Activated naive CD8-positive, alpha-beta T cell (primary cell): ENCODE data around the gene LY6G5B.
A peak's percentile ranks its signal among the peaks of the same experiment; 100 is the strongest.

ENCODE experiments used
- H3K27ac Mint-ChIP-seq: one replicate; pipeline ENCODE4 v1.8.0; 2021; ENCODE audit warnings: mixed read lengths
- H3K27me3 Mint-ChIP-seq: one replicate; pipeline ENCODE4 v1.8.0; 2021; ENCODE audit warnings: mixed read lengths
- H3K36me3 Mint-ChIP-seq: one replicate; pipeline ENCODE4 v1.8.0; 2021; ENCODE audit warnings: mixed read lengths
- H3K4me1 Mint-ChIP-seq: one replicate; pipeline ENCODE4 v1.8.0; 2021; ENCODE audit warnings: low read depth, mixed read lengths
- H3K4me3 Mint-ChIP-seq: one replicate; pipeline ENCODE4 v1.8.0; 2021; ENCODE audit warnings: mild to moderate bottlenecking, mixed read lengths
- H3K9me3 Mint-ChIP-seq: one replicate; pipeline ENCODE4 v1.8.0; 2021; ENCODE audit warnings: low read depth, mixed read lengths

The LY6G5B gene

DNA sequence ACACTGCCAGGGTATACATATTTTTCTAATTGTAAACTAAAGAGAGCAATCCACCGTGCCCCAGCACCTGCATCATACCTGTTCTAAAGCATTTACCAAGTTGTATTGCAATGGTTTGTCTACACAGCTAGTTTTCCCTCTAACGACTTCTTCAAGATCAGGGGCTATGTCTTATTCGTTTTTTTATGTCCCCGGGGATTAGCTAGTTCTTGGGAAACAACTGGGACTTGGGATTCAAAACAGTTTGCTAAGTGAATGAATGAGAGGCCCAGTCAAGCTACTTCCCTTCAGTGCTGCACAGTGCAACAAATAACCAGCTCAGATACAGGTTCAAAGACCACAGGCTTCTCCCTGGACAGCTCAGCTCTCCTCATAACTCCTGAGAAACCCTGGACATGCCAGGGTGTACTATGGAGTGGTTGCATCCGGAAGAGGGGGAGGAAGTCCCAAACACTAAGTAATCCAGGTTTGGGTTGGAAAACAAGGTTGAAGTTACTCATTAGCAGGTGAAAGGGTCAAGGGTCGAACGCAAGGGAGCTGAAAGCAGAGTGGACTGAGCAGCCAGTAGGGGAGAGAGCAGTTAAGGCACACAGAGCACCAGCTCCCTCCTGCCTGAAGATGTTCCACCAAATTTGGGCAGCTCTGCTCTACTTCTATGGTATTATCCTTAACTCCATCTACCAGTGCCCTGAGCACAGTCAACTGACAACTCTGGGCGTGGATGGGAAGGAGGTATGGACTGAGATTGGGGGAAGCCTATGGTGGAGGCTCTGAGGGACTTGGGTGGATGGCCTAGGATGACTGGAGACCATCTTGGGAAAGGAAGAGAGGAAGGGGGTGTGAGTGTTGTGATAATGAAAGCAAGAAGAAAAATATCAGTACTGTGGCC, 14.2 kb upstream of the LY6G5B start, which contains the start of gene APOM:
Gene APOM (plus strand): TSS at position 546 of the 889 bp plus-strand sequence. CDS start 73 bp downstream, at position 619.
- H3K27ac Mint-ChIP-seq, result peak within 1 kb of the TSS; percentile 85
- H3K4me3 Mint-ChIP-seq, result peak within 1 kb of the TSS; percentile 2
- H3K36me3 Mint-ChIP-seq, result peaks cover 7% of the 10 kb centered on the region
- H3K27me3 Mint-ChIP-seq, result no peaks in the 10 kb centered on the region
- peaks cover 60% of the 10 kb centered on the region for H3K4me1 Mint-ChIP-seq
- H3K9me3 Mint-ChIP-seq, result no peaks in the 10 kb centered on the region

GRCh38 chr6:31657406-31658157, 12.2 kb upstream of the LY6G5B start:
- Mint-ChIP-seq H3K27ac (peak overlapping the region; percentile 72), H3K4me3 (peak overlapping the region; percentile 94), H3K36me3 (peaks cover 6% of the 10 kb centered on the region), H3K9me3 (no peaks in the 10 kb centered on the region), H3K27me3 (no peaks in the 10 kb centered on the region), H3K4me1 (peaks cover 59% of the 10 kb centered on the region)

DNA sequence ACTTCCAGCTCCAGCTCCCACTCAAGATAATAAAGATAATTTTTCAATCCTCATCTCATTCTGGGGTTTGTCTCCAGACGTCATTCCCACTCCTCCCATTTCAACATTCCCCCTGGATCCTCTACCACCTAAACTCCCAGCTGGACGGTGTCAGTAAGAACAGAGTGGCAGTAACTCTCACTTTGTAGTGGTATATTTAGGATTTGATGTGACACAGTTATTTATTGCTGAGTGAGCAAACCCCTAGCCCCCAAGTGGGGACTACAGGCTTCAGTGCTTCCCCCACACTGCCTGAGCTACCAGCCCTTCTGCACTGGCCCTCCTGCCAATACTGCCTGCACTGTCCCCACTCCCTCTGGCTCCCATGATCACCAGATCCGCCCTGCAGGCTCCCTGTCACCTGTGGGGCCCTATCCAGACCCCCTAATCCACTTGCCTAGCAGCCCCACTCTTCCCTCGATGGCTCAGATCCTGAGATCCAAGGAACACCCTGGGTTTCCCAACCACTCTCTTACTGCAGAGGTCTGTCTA, 11.6 kb upstream of the LY6G5B start:
- H3K4me3 Mint-ChIP-seq, result peak overlapping the region; percentile 94
- H3K36me3 Mint-ChIP-seq, result peaks cover 8% of the 10 kb centered on the region
- H3K4me1 Mint-ChIP-seq, result peaks cover 59% of the 10 kb centered on the region
- peak overlapping the region; percentile 72 for H3K27ac Mint-ChIP-seq
- no peaks in the 10 kb centered on the region for H3K27me3 Mint-ChIP-seq
- H3K9me3 Mint-ChIP-seq, result no peaks in the 10 kb centered on the region

DNA sequence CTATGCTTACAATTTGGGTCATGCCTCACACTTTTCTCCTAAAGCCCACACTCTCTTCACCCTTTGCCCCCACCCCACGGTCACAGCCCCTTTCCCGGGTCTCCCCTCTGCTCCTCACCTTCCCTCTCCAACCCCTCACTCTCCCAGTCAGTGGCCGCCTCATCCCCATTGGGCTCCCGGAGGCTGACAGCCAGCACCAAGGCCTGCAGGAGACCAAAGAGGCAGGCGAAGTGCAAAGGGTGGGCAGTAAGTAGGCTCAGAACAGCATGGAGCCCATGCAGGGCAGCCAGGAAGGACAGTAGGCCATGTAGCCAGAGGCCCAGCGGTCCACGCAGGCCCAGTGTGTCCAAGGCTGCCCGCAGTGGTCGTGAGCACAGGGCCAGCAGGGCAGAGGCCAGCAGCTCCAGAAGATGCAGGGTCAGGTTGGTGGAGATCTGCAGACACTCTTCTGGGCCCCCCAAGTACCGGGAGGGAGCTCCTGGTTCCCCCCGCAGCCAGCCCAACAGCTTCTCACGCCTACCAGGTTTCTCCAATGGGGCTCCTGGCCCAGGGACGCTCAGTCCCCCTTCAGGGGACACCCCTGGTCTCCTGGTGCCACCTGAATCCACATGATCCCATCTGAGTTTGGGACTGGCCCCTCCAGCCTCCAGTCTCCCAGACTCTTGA, 10.7 kb upstream of the LY6G5B start:
- Mint-ChIP-seq H3K4me3 (peak overlapping the region; percentile 94), H3K4me1 (peaks cover 66% of the 10 kb centered on the region), H3K9me3 (no peaks in the 10 kb centered on the region), H3K36me3 (peaks cover 14% of the 10 kb centered on the region), H3K27ac (peak overlapping the region; percentile 93), H3K27me3 (no peaks in the 10 kb centered on the region)

DNA sequence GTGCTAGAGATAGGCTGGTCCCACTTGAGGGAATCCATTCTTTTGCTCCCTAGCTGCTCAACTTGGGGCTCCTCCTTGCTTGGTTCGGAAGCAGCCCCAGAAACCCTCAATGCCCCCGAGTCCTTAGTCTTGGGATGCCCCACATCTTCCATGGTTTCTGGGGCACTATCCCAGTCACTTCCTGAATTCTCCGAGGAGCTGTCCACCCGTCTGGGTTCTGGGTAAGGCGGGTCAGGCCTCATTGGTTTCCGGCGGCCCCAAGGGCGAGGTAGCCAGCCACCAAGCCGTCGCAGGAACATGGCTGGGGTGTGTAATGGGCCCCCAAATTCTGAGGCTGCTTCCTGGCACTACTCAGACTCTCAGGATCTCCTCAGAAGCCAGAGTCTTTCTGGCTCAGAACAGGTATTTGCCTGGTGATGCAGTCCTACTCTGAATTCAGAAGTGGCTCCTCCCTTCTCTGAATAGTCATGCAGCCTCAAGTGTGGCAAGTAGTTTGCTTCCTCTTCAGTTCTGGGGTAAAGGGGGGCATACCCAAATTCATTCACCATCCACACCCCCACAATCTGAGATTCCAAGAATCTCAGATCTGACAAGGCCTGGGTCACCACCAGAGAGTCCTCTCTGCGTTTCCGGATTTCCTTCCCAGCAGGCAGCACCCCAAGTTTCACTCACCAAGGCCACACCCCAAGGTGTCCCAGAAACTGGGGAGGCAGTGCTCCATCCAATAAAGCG, 10.0 kb upstream of the LY6G5B start:
- Mint-ChIP-seq H3K4me3 (peak overlapping the region; percentile 94), H3K36me3 (peaks cover 17% of the 10 kb centered on the region), H3K4me1 (peaks cover 73% of the 10 kb centered on the region), H3K27ac (peak overlapping the region; percentile 93), H3K9me3 (no peaks in the 10 kb centered on the region), H3K27me3 (no peaks in the 10 kb centered on the region)

DNA sequence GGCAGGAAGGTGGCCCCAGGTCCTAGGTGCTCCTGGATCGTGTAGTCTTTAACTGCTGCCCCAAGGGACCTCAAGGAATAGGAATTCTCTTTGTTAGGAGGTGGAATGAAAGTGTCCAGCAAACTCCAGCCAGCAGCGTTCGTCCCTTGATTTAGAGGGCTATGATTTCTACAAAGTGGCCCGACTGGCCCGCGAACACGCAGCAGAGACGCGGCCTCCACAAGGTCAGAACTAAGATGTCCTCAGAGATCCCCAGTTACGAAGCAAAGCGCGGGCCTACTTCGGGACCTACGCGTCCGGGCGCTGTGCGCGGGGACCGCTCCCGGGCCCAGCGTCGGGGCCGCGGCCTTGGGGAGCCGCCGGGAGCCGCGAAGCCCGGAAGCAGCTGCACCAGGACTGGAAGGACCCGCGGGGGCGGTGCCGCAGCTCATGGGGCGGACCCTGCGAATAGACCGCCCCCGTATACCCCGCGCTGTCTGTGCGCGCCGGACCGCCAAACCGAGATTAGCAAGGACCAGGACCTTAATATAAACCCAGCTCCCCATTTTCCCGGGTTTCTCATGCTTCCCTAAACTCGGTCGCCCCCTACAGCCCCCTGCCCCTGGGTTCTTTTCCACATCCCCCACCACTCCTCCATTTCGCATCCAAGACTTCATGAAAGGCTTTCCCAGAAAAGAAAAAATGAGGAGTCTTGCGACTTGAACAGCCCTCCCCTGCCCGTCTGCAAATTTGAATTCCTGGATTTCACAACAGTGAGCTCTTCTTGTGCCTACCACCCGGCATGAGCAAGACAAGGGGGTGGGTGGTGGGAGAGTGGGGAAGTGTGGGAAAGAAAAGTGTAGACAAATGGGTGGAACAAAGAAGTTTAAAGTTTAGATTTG, 9.2 kb upstream of the LY6G5B start, which contains the start of gene C6orf47:
Gene C6orf47 (minus strand): TSS at position 398 of the 881 bp plus-strand sequence. CDS start 831 bp downstream, outside the sequence.
- no peaks in the 10 kb centered on the region for H3K27me3 Mint-ChIP-seq
- no peaks in the 10 kb centered on the region for H3K9me3 Mint-ChIP-seq
- H3K4me1 Mint-ChIP-seq, result peaks cover 71% of the 10 kb centered on the region
- H3K27ac Mint-ChIP-seq, result peak within 1 kb of the TSS; percentile 93
- peak within 1 kb of the TSS; percentile 94 for H3K4me3 Mint-ChIP-seq
- H3K36me3 Mint-ChIP-seq, result peaks cover 17% of the 10 kb centered on the region

DNA sequence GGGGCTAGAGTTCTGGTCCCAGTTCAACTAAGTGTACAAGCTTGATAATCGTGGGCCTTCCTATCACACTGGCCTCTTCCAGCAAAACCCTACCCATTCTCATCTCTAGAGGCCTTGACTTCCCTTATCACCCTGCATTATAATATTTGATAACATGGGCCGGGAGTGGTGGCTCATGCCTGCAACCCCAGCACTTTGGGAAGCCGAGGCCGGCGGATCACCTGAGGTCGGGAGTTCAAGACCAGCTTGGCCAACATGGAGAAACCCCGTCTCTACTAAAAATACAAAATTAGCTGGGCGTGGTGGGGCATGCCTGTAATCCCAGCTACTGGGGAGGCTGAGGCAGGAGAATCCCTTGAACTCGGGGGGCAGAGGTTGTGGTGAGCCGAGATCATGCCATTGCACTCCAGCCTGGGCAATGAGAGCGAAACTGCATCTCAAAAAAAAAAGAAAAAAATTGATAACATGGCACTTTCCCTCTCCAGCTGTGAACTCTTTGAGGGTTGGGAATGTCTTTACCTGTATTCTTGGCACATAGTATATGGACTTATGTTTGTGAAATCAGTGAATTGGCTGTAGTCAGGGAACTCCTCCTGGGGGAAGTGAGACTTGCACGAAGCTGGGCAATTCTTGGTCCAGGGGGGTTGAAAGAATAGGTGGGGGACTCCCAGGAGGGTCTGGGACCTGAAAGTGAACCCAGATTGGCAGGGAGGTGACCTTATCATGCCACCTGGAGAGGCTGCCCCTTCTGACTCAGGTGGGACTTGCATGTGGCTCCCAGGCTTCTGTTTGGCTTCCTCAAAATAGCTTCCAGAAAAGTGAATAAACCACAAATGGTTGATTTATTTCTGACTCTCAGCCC, 8.3 kb upstream of the LY6G5B start:
- Mint-ChIP-seq H3K9me3 (no peaks in the 10 kb centered on the region), H3K27me3 (no peaks in the 10 kb centered on the region), H3K27ac (peak overlapping the region; percentile 64), H3K4me3 (peak overlapping the region; percentile 94), H3K4me1 (peaks cover 71% of the 10 kb centered on the region), H3K36me3 (peaks cover 17% of the 10 kb centered on the region)

DNA sequence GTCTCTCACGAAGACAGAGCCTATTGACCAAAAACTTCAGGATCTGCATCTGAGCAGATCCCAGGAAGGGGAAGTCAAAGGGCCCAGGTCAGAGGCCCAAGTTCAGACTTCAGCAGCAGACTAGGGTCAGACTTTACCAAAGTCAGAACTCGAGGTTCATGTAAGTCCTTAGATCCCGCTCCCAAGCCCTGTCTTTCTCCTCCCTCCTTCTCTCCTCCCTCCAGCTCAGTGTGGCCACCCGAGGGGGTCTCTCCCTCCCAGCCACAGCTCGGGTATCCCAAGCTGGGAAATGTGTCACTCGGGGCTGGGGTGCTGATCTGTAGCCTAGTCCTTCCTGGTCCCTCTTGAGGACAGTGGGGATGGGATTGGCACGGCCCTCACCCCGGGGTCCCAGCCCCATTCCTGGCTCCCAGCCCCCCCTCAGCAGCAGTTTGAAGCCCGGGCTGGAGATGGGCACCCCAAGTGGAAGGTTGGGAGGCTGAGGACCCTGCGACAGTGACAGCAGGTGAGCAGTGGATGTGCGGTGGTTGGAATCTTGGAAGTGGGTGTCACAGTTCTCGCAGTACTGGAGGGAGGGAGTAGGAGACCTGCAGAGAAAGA, 7.6 kb upstream of the LY6G5B start:
- Mint-ChIP-seq H3K27ac (peak overlapping the region; percentile 58), H3K4me1 (peaks cover 73% of the 10 kb centered on the region), H3K4me3 (peak overlapping the region; percentile 51), H3K9me3 (no peaks in the 10 kb centered on the region), H3K36me3 (peaks cover 17% of the 10 kb centered on the region), H3K27me3 (no peaks in the 10 kb centered on the region)

GRCh38 chr6:31663126-31663960, 6.4 kb upstream of the LY6G5B start:
- peak overlapping the region; percentile 93 for H3K4me3 Mint-ChIP-seq
- peaks cover 70% of the 10 kb centered on the region for H3K4me1 Mint-ChIP-seq
- H3K9me3 Mint-ChIP-seq, result no peaks in the 10 kb centered on the region
- peak overlapping the region; percentile 97 for H3K27ac Mint-ChIP-seq
- H3K36me3 Mint-ChIP-seq, result peaks cover 16% of the 10 kb centered on the region
- H3K27me3 Mint-ChIP-seq, result no peaks in the 10 kb centered on the region

- Mint-ChIP-seq H3K4me3 (peak overlapping the region; percentile 93), H3K36me3 (peaks cover 16% of the 10 kb centered on the region), H3K27me3 (no peaks in the 10 kb centered on the region), H3K4me1 (peaks cover 68% of the 10 kb centered on the region), H3K9me3 (no peaks in the 10 kb centered on the region), H3K27ac (peak overlapping the region; percentile 97)
Measured at GRCh38 chr6:31663961-31664789, 5.6 kb upstream of the LY6G5B start.
